ENCODE data around the gene FAM3B.
"Not testable (repeated sequence)": the region's sequence is repeated elsewhere in the genome, so short reads cannot be mapped to it uniquely, and the experiment has no call there.

Gene FAM3B

DNA sequence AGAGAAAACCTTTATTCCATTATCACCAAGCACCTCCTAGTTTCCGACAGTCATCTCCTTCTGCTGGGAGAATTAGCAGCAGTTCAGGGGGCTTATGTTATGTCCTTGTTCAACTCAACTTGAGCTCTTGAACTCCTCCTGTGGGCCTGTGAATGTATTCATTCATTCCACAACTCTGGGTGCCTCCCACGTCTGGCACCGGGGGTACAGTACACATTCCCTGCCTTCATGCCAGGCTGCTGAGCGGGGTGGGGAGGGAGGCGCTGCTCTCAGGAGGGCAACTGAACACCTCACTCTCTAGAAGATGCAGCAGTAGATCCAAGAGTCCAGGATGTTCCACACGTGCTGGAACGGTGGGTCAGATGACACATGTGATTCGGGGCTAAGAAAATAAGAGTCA is 40.9 kb downstream of the FAM3B start:
- no peak for DNase-seq

DNA sequence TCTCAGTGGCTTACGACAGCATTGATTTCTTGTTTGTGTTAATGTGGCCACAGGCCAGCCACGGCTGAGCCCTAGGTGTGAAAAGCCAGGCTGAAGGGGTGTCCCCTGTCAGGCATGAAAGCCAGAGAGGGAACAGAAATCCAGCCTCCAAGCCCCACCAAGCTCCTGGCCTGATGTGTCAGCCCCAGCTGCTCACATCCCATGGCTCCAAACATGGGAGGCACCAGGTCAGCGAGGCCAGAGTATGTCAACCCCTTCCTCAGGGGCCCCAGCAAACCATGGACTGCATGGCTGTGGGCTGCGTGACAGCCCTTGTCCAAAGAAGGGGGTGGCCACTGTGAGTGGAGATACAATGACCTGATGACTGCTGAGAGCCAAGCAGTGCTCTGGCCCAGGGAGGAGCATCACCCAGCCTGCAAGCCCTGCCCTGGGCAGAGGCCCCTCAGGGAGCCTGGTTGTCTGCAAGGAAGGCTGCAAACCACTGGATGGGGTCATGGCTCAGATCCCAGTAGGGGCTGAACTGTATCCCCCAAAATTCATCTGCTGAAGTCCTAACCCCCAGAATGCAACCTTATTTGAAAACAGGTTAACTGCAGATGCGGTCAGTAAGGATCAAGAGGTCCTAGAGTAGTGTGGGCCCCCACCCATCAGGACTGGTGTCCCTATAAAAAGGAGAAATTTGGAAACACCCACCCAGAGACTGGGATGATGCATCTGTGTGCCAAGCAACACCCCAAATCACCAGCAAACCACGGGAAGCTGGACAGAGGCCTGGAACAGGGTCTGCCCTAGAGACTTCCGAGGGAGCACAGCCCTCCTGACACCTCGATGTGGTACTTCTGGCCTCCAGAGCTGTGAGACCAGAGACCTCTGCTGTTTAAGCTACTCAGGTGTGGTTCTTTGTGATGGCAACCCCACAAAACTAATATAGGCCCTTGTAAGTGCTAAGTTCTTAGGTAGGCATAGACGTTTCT is 41.9 kb downstream of the FAM3B start:
- DNase-seq, result no peak

DNA sequence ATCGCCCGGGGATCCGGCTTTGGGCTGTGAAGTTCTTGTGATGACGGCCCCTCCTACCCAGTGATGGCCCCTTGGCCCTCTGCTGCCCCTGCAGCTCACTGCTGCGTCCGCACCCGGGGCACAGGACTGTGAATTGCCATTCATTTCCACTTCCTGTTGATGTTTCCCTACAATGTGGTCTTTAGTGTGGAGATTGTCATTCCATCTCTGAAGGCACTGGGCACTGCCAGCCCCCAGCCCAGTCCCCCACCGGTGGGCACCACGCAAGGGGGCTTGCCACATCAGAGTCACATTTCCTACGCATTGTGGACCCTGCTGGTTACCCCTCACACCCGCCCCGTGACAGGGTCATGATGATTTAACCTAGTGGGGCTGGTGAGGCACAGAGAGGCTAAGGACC is 42.7 kb downstream of the FAM3B start:
- DNase-seq, result no peak

DNA sequence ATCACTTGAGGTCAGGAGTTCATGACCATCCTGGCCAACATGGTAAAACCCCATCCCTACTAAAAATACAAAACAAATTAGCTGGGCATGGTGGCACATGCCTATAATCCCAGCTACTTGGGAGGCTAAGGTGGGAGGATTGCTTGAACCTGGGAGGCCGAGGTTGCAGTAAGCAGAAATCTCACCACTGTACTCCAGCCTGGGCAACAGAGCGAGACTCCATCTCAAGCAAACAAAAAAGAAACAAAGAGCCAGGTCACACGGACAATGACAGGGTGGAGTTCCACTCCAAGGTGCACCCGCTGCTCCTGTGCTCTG is 43.1 kb downstream of the FAM3B start:
- DNase-seq, result not testable (repeated sequence)

DNA sequence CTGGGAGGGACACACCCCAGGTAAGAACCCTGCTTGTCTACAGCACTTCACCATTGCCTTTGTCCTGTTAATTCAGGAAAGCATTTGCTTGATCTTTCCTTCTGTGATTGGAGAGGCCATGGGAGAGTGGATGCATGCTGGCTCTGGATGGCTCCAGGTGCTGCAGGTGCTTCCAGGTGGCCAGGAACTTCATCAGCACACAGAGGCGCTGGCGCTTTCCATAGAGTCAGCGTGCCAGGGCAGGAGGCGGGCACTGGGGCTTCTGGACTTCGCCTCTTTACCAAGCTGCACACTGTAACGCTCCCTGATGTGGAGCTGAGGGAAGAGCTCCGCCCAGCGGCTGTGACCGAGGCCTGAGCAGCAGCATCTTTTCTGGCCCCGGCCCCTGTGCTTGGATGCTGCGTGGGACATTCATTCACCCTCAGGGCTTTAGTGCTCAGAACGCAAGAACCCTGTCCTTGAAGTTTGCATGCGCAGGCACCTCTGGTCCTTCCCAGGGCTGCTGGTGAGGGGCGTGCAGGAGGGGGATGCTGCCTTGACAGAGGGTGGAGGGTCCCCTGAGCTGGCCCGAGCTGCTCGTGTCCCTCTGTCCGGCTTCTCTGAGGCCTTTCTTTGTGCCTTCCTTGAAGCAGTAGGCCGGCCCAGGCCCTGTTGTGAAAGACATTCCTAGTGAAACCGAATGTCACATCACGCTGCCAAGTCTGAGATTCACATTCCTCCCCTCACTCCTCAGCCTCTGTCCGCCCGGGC is 43.6 kb downstream of the FAM3B start:
- DNase-seq, result peak; percentile 44

DNA sequence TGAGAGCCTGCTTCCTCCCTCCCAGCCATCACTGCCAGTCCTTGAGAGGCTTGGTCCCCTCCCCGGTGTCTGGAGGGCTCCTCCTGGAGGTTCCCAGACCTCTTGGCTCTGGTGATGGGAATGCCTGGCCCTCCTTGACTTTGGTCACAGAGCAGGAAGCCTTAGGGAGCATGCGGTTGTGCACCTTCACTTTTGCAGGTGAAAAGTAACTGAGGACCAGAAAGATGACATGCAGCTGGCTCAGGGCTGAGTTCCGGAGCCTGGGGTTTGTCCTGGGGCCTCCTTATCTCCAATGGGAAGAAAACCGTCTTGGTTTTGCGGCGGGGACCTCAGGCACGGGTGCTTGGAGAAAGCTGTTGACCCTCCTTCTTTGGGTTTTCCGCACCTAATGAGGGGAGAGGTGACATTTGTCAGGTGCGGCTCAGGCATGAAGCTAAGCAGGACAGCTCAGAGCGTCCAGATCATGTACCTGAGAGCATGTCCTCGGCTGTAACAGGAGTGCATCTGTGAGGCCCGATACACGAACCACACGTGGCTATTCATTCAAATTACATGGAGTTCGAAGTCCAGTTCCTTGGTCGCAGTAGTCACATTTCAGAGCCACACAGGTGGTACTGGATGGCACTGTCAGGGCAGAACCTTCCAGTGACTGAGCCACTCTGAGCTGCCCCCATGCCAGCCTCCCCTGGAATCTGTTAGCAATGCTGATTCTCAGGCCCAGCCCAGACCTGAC is 44.6 kb downstream of the FAM3B start:
- no peak for DNase-seq

DNA sequence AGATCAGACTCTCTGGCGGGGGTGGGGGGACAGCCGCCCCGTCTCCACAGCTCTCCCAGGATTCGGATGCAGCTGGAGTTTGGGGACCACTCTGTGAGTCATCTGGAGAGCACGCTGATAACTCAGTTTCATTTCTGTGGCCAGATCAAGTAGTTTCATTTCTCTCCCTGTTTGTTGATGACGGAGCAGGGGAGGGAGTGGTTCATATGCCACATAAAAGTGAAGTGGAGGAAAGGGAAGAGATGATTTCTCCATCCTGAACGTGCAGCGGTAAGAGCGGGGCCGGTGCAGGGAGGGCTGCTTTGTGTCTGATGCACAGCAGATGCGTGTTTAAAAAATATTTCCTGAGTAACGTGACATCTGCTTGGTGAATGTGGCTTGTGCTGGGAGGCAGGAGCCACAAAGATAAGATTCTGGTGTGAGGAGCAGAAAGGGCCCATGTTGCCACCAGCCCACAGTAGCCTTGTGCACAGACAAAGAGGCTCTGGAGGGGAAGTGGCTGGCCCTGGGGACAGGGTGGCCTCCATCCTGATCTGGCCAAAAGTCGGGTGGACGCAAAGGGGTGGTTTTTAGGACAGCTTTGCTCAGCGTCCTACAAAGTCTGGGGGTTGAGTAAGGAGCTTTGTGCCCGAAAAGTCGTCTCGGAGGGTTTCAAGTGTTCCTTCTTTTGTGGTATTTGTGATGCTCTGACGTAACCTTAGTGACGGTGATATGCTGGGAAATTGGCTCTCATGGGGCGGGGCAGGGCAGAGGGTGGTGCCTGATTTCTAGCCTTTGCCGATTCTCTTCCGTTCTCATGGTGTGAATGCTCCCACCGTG is 45.4 kb downstream of the FAM3B start, which contains the start of gene MX2:
Gene MX2, plus strand, starts transcription at position 242 of the 819 bp plus-strand sequence. CDS start 14,880 bp downstream, outside the sequence.
- peak; percentile 70 for DNase-seq

DNA sequence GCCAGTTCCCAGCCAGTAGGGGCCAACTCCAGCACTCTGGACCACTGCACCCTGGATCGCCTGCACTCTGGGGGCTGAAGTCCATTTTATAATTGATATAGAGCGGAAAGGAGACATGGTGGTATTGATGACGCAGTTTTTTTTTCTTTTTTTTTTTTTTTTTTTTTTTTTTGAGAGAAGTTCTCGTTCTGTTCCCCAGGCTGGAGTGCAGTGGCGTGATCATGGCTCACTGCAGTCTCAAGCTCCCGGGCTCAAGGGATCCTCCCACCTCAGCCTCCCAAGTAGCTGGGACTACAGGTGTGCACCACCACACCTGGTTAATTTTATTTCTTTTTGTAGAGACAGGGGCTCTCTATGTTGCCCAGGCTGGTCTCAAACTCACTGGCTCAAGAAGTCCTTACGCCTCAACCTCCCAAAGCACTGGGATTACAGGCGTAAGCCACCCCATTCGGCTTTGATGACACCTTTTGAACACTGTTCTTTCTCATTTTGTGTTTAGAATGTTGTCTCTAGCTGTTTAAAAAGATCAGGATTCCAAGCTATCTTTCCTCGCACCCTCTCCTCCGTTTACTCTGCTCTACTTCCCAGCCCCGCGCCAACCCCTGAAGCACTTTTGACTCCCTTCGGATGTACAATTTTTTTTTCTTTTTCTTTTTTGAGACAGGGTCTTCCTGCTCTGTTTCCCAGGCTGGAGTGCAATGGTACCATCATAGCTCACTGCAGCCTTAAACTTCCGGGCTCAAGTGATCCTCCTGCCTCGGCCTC is 46.2 kb downstream of the FAM3B start:
- no peak for DNase-seq

DNA sequence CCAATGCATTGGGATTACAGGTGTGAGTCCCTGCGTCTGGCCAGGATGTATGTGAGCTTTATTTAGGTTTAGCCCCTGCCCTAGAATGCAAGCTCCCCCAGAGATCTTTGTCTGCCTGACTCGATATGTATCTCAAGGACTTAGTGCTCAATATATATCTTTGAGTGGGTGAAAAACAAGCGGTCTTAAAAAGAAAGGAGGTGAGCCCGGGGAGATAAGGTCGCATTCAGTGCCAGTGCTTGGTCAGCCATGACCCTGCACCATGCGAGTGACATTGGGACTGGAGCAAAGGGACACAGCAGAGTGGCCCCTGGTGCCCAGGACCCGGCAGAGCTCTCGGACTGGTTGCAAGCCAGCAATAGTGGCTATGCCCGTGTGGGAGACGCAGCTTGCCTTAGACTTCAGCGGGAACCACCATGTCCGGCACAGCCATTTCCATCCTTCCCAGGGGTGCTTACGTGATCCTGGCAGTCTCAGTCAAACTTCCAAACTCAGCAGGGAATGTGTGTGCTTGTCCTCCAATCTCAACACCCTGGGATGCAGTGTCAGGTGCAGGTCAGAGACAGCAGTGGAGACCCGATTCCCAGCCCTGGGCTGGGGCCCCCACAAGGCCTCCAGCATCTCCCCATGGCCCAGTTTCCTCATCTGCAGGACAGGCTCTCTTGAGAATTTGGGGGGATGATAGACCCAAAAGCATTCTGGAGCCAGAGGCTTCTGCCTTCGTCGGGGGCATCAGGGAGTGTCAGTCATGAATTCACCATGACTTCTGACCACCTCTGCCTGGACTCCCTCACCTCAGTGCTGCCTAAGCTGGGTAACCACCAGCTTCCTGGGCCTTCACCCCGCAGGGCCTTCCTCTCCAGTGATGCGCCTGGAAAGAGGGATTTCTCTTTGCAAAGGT is 47.0 kb downstream of the FAM3B start:
- DNase-seq, result no peak

DNA sequence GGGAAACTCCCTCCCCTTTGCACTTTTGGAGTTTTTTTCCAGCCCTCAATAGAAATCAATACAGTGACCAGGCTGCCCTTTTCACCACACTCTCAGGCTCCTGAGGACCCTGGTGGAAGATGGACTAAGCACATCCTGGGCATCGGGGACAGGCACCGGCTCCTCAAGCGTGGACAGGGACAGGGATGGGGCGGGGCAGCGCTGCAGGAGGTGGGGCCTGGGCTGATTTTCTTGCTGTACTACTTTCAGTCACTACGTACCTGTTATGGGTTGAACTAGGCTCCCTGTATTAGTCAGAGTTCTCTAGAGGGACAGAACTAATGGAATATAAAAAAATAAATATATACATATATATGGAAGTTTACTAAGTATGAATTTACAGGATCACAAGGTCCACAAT is 47.7 kb downstream of the FAM3B start:
- no peak for DNase-seq

DNA sequence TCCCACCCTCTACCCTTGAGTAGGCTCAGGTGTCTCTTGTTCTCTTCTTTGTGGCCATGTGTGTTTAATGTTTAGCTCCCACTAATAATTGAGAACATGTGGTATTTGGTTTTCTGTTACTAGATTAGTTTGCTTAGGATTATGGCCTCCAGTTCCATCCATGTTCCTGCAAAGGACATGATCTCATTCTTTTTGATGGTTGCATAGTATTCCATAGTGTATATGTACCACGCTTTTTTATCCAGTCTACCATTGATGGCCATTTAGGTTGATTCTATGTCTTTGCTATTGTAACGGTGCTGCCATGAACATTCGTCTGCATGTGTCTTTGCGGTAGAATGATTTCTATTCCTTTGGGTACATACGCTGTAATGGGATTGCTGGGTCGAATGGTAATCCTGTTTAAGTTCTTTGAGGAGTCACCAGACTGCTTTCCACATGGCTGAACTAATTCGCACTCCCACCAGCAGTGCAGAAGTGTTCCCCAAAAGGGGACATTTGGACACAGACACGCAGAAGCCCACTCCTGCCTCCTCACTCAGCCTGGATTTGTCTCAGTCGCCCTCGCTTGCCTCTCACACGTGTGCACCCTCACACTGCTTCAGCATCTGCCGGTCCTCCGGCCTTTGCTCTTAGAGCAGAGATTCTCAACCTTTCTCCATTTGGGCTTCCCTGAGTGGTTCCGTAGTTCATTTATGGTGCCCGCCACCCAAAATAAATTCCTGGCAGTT is 48.9 kb downstream of the FAM3B start:
- DNase-seq, result no peak

DNA sequence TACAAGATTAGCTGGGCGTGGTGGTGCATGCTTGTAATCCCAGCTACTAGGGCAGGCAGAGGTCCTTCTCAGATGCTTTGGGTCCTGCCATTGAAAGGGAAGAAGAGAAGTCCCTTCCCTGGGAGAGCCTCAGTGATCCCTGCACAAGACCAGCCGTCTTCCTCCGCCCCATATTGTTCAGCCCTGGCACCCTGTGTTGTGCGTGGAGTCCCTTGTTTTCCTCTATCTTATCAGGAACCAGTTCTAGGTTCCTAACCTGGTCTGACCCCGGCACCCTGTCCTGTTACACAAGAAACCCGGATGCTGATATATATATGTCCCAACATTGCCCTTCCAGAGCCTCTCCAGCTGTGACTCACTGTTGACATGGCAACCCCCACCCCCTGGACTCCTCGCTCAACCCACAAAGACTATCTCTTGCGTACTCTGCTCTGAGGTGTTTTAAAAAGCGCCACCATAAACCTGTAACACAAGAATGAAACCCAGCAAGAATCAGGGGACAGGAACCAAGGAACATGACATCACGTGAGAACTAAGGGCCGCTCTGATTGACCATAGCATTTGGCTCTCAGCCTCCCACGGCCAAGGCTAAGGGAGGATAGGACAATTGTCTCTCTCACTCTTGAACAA is 50.0 kb downstream of the FAM3B start:
- DNase-seq, result no peak

DNA sequence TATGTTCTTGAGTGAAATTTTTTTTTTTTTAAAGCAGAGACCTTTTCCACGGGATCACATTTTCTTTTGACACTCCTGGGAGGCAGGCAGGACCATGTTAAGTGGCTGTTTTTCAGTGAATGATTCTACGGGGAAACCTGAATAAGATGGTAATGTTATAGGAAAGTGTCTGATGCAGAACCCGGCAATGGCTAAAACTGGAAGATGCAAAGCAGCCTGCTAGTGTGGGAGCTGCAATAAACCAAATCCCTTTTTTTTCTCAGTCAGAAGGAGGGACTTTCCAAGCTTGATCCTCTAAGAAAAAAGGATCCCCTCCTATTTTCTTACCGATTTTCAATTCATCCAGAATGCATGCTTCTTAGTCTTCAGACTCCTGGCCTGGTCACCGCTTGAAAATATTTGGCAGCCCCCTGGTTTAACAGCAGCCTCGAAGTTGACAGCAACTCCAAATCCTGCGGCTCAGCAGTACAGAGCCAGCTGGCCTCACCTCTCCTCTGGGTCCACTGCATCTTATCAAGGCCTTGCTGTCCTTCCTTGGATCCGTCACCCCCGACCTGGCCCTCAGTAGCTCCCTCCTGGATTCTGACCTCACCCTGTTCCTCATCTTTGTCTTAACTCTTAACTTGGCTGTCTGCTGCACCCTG is 50.8 kb downstream of the FAM3B start:
- no peak for DNase-seq

DNA sequence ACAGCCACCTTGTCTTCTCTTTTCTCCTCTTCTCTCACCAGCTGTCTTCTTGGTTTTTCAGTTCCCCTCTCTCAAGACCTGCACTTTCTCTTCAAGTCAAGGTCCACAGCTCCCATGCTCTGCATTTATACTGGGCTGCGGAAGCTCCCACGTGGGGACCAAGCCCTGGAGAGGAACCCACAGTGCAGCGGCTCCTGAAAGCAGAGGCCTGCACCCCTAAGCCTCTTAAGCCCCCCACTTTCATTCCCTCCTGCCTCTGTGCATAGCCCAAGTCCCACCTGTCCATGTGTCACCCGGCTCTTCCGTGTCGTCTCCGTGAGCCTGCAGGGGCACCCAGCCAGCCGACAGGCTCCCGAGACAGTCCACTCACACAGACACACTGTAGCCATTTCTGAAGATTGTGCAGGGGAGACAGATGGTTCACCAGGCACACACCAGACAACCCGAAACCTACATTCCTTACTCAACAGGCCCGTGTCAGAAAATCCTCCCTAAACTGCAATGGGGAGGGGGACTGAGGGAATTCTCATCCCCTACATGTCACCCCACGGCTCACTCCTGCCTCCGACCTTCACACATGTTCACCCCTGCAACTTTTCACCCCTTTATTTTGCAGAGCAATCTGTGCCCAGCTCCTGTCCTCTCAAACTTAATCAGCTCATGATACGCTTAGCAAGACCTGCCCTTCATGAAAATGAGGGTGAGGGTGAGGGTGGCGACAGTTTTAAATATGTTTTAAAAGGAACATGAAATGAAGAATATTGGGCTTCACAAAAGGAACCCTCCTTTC is 51.5 kb downstream of the FAM3B start:
- no peak for DNase-seq

DNA sequence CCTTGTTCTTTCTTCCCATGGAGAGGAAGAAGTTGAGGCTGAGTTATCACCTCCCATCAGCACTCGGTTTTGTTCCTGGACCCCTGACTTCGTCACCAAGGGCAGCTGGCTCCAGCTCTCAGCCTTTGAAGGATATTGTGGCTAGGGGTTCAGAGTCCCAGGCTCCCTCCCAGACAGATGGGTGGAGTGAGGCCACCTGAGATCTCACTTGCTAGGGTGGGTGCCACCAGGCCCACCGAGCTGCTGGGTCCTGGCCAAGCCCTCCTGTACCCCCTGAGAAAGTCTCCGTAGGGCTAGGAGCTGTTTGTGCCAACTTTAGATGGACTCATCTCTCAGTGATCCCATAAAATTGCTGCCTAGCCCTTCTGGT is 52.1 kb downstream of the FAM3B start:
- no peak for DNase-seq

DNA sequence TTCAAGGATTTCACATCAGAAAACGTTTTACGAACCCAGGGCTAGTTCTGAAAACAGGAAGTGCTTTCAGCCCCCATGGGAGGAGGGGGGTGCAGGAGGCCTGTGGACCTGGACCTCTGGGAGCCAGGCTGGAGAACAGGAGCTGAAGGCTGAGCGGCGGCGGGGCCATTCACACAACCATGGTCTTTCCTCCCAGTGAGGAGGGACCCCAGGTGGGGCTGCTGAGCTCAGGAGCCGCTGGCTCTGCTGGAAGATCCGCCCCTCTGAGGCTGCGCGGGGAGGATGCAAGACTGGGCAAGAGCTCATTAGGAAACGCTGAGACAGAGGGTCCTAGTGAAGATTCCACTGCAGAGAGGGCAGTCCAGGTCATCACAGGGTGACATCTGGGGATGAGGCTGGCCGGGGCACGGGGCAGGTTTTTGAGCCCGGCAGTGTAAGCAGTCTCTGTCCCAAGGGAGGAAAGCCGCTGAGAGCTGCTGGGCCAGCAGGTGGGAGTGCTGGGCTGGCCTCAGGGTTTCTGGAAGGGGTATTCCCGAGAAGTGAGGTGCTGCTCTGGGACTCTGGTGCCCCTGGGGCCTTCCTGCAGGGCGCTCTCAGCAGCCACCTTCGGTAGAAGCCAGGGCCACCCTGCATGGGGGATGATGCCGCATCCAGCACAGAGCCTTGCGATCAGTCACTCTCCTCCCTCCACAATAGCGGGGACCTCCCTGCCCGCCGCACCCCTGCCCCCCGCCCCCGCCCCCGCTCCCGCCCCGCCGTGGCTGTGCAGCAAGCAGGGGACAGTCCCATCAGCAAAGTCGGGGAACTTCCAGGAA is 52.7 kb downstream of the FAM3B start:
- peak; percentile 7 for DNase-seq

Data from DMS79 (cell line).